ENCODE measurements around the gene DDAH2.

The DDAH2 gene, protein sequence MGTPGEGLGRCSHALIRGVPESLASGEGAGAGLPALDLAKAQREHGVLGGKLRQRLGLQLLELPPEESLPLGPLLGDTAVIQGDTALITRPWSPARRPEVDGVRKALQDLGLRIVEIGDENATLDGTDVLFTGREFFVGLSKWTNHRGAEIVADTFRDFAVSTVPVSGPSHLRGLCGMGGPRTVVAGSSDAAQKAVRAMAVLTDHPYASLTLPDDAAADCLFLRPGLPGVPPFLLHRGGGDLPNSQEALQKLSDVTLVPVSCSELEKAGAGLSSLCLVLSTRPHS

GRCh38 chr6:31728767-31729514, at the start of gene DDAH2:
TSS of gene DDAH2 (minus strand) at chr6:31729299. CDS start at chr6:31729161, 138 bp downstream.
- no peak for DNase-seq

DNA sequence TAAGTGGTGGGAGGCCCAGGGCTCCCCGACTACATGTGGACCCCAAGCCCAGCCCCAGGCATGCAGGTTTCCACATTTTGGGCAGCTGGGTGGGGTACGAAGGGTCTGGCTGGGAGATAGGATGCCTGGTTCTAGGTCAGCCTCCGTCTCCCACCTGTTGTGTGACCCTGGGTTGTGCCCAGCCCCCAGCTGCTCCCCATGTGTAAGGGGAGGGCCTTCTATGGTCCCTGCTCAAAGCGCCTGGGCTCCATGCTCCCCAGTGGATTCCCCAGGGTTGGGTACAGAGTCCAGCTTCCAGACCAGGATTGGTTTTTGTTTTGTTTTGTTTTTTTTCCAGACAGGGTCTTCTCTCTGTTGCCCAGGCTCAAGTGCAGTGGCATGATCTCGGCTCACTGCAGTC, 49.1 kb upstream of the DDAH2 start:
- DNase-seq, result no peak

- no peak for DNase-seq
Observed at GRCh38 chr6:31777667-31778050, 48.6 kb upstream of the DDAH2 start.

DNA sequence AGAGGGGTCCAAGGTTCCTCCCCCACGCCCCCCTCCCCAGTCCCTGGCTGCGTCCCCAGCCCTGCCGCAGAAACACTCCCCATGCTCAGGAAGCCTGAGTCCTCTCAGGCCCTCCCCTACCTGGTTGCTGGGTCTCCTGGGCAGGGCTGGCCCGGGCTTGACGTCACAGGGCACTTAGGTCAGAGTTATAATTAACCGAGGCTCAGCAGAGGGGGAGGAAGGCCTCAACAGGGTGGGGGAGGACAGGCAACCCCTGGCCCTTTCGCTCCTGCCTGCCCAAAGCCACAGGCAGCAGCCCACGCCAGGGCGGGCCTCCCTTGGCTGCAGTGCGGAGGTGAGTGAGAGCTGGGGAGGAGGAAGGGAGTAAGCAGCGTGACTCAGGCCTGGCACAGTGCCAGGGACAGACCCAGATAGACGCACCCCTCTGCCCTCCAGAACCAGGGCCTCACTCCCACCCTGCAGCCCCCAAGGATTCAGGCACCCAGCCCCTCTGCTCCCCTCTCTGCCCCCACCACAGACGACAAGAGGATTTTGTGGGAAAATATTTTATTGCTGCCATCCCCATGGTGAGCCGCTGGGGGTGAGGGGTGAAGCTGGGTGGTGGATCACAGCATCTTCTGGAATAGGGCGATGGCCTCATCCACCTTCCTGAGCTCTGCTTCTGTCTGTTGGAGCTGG, 48.0 kb upstream of the DDAH2 start, which contains the start of gene VWA7:
Gene VWA7 (minus strand): TSS at position 340 of the 678 bp plus-strand sequence. CDS start 549 bp downstream, outside the sequence.
- no peak for DNase-seq

- DNase-seq, result no peak
Observed at GRCh38 chr6:31776485-31776988, 47.4 kb upstream of the DDAH2 start.

DNA sequence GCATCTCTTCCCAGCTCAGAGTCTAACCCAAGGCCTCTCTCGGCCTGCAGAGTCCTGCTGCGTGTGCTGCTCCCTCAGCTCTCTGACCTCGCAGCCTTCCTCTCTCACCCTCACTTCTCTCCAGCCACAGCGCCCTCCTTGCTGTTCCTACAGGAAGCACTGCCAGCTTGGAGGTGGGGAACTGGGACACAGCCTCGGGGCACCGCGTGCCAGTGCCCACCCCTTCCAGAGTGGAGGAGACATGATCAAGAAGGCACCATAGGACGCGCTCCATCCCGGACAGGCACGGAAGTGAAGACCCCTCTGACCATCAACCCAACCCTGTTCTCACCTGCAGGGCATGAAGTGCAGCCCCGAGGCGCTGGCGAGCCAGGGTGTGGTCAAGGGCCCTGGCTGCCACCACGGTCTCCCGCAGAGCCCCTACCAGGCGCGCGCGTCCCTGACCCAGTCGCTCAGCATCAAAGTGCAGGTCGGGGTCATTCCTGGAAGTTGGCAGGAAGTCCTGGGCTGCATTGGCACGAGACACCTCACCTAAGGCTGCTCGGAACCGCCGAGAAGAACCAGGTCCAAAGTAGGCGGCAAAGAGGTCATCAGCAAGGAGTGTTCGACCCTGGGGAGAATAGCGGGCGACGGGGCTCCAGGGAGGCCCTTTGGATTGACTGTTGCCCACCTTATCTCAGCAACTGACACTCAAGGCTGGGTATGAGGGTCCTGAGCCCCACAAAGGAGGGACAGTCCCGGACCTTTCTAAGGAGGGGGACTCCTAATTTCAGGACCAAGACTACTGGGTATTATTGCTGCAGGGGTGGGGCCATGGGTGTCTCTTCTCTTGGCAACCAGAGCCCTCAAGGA, 46.8 kb upstream of the DDAH2 start:
- DNase-seq, result no peak

- no peak for DNase-seq
Observed at GRCh38 chr6:31775184-31775583, 46.1 kb upstream of the DDAH2 start.

DNA sequence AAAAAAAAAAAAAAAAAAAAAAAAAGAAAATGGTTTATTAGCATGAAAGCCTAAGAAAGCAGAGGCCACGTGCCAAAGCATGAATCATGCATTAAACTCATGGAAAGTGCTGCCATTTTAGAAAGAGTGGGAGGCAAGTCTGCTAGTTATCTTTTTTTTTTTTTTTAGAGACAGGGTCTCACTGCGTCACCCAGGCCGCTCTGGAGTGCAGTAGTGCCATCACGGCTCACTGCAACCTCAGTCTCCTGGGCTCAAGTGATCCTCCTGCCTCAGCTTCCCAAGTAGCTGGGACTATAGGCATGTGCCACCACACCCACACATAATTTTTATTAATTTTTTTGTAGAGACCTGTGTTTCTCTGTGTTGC, 42.9 kb upstream of the DDAH2 start:
- DNase-seq, result no peak

- no peak for DNase-seq
Observed at GRCh38 chr6:31770860-31771259, 41.8 kb upstream of the DDAH2 start.

GRCh38 chr6:31769684-31770371, 40.7 kb upstream of the DDAH2 start:
- DNase-seq, result no peak

DNA sequence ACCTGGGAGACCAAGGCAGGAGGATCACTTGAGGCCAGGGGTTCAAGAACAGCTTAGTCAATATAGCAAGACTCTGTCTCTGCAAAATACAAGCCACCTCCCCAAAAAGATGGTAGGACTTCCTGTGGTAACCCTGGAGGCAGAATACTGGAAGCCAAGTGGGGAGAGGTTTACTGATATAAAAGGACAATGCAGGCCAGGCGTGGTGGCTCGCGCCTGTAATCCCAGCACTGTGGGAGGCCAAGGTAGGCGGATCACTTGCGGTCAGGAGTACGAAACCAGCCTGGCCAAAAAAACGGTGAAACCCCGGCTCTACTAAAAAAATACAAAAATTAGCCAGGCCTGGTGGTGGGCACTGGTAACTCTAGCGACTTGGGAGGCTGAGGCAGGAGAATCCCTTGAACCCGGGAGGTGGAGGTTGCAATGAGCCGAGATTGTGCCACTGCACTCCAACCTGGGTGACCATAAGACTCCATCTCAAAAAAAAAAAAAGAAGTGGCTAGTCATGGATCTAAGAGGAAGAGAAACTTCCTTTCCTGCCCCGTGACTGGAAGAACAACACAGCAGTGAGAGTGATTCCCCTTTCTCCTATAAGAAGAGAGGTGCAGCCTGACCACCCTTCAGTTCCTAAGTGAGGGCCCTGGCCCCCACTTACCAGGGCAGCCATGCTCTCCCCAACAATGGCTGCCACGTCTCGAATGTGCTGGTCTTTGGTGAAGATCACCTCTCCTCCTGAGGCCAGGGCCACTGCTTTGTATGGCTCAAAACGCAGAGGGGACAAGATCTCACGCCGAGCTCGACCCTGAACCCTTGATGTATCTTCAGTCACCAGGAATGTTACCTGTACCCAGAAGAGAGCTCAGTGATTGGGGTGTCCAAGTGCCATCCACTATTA, 39.5 kb upstream of the DDAH2 start:
- DNase-seq, result no peak

- DNase-seq, result no peak
Observed at GRCh38 chr6:31767096-31767645, 38.1 kb upstream of the DDAH2 start.

GRCh38 chr6:31765910-31766794, 37.1 kb upstream of the DDAH2 start:
- no peak for DNase-seq

GRCh38 chr6:31765559-31765909, 36.4 kb upstream of the DDAH2 start:
- no peak for DNase-seq

DNA sequence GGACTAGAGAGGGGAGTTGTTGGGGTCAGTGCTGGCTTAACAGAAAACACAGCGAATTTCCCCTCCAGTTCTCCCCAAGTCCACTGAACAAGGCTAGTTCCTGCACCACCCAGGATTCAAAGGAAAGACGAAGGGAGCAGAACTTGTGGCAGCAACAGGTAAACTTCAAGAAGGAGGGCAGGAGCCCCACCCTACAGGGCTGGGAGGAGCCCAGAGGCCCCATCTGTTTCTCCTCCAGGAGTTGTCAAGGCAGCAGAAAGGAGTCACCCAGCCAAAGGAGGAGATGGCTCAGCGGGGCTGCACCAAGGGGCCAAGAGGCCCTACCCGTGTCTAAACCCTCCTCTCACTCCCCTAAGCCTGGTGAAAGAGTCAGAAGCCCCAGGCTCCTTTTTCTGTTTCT, 35.1 kb upstream of the DDAH2 start:
- no peak for DNase-seq

DNA sequence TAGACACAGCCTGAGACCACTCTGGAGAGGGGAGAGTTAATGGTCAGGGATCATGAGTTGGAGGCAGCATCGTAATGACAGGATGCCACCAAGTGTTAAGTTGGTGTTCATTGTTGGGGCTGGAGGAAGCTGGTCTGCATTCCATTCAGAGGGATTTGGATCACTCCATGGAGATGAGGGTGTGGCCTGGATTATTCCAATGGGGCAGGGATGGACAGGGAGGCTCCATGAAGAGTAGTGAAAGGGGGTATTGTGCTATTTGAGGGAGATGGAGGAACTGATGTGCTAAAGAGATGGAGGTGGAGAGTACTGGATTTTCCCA, 34.5 kb upstream of the DDAH2 start:
- no peak for DNase-seq

DNA sequence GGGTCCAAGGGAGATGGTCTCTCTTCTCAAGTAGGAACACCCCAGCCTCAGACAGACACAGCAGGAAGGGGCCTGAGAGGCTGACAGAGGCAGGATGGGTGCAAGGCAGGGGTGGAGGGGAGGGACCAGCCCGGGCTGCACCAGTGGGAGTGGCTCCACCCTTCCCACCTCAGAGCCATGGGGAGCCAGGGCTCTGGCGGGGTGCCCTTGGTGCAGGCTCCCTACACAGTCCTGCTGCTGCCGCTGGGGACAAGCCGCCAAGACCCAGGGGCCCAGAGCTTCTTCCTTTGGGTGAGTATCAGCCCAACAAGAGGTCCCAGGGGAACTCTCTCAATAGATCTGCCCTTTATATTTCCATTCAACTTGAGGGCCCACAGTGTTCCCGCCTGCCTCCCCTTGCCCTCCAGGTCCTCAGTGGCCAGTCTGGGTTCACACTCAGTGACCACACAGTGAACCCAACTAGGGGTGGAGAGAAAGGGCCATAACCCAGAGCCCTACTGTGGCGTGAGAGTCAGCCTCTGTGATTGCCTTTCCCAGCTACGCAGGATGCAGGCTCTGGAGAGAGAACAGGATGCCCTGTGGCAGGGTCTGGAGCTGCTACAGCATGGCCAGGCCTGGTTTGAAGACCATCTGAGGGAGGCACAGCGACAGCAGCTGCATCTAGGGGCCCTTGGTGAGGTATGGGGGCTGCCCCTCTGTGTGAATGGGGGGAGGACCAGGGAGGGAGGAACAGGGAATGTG, 33.9 kb upstream of the DDAH2 start:
- DNase-seq, result no peak

DNA sequence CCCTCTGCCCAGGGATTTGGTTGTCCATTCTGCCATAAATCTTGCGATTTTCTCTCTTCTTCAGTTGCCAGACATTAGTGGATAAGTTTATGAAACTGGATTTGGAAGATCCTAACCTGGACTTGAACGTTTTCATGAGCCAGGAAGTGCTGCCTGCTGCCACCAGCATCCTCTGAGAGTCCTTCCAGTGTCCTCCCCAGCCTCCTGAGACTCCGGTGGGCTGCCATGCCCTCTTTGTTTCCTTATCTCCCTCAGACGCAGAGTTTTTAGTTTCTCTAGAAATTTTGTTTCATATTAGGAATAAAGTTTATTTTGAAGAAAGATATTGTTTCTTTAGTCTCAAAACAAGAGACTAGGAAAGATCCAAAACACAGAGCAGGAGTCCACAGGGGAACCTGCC, 33.3 kb upstream of the DDAH2 start, which contains the start of gene SAPCD1:
Gene SAPCD1 (plus strand): TSS at position 301 of the 400 bp plus-strand sequence. CDS start 399 bp downstream, outside the sequence.
- no peak for DNase-seq

DNA sequence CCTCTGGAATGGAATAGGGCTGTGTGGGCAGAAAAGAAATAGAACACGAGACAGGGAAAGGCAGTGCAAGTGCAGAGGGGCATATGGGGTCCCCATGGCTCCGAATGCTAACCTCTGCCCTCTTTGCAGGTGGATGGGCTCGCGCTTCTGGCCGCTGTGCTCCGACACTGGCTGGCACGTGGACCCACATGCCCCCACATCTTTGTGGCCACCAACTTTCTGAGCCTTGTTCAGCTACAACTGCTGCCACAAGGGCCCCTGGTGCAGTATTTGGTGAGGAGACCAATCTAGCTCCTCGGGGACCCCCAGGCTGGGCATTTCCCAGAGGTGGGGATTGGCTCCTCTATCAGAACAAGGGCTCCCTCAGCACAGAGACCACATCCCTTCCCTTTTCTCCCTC, 32.2 kb upstream of the DDAH2 start:
- no peak for DNase-seq

Data from cerebellar nuclear complex (tissue), 1 donor.